Measurements from ENCODE around the gene PYROXD2. TPM values are rescaled to one million over a fixed set of nuclear protein-coding genes. Genes with fewer than 3 reads are reported as not detected.

The PYROXD2 gene
- total and polyA plus RNA-seq, 2 of the 13 experiments (the other 11 are each of a cell fraction or from before 2014, with no cell fraction given) = 2.0 to 6.2 TPM

GRCh38 chr10:98418665-98419468 is 3.9 kb upstream of the PYROXD2 start:
- FAIRE-seq = no peak

More at GRCh38 chr10:98418665-98419468, 3.9 kb upstream of the PYROXD2 start:
- WGBS (ENCODE audit: low lambda C conversion rate) = 94% methylated on average over 12 of the region's 18 CpGs
- no peak for TF ChIP-seq ZNF678 (CRISPR knock-in tag; IDR thresholded peaks at IDR 0.05)
- no peak for TF ChIP-seq CHD2 (IDR thresholded peaks at IDR 0.05; ENCODE audit: low read depth, low read length)
- TF ChIP-seq ZNF12 (CRISPR knock-in tag; IDR thresholded peaks at IDR 0.05) = no peak
- TF ChIP-seq PAX8 (CRISPR knock-in tag; IDR thresholded peaks at IDR 0.05; ENCODE audit: borderline replicate concordance) = no peak
- TF ChIP-seq ZNF431 (CRISPR knock-in tag; IDR thresholded peaks at IDR 0.05; ENCODE audit: borderline replicate concordance, low read depth) = no peak
- TF ChIP-seq HNRNPL (IDR thresholded peaks at IDR 0.05; ENCODE audit: low read depth, low read length) = no peak
- no peak for TF ChIP-seq THYN1 (CRISPR knock-in tag; IDR thresholded peaks at IDR 0.05; ENCODE audit: borderline replicate concordance, low read depth)
- no peak for TF ChIP-seq ZNF720 (CRISPR knock-in tag; IDR thresholded peaks at IDR 0.05)
- no peak for TF ChIP-seq ZBTB40 (IDR thresholded peaks at IDR 0.05)
- no peak for TF ChIP-seq ZBTB40 (CRISPR knock-in tag; IDR thresholded peaks at IDR 0.05)
- TF ChIP-seq ZNF788 (CRISPR knock-in tag; IDR thresholded peaks at IDR 0.05; ENCODE audit: borderline replicate concordance) = no peak
- TF ChIP-seq ZNF777 (CRISPR knock-in tag; IDR thresholded peaks at IDR 0.05) = no peak
- DNase-seq (ENCODE audit: low spot score) (no peak), ATAC-seq (no peak)
- H3K9me3 ChIP-seq (ENCODE audit: low read length) = no peaks in the 10 kb centered on the region
- CTCF ChIA-PET (ENCODE audit: low intra/inter-chr PET ratio, low total read pairs) = no interaction called here
- no peak overlapping the region for H3K4me2 ChIP-seq (ENCODE audit: low read depth, low read length)
- no TSS peak for BruUV-seq (replicated peaks)
- intact Hi-C loops (cut with micrococcal nuclease; ENCODE audit: unreplicated experiment) (no loop called here), in situ Hi-C loops (cut with HindIII; ENCODE audit: extremely low pct_ligation_motif_present, low pct_unique_long_range_greater_than_20kb) (no loop called here)
- H3K36me3 ChIP-seq (replicated peaks in 1 of 2; ENCODE audit: control insufficient read depth in 1 of 2, insufficient read depth in 2 of 2, low read length in 2 of 2) = peaks cover 3 to 8% of the 10 kb centered on the region in 2 experiments; a peak in 3 of 5 replicates
- no peak overlapping the region for H3K27ac ChIP-seq (ENCODE audit: extremely low read length, insufficient read depth, low read length)
- H3K27me3 ChIP-seq (ENCODE audit: control insufficient read depth in 1 of 2, insufficient read depth in 2 of 2, low read length in 2 of 2) = no peaks in the 10 kb centered on the region
- no peaks in the 10 kb centered on the region for H3K79me2 ChIP-seq (ENCODE audit: insufficient read depth, low read length)
- POLR2A ChIA-PET = no interaction called here
- peaks cover 20% of the 10 kb centered on the region for H3K4me1 ChIP-seq (ENCODE audit: insufficient read depth, low read length)
- H4K20me1 ChIP-seq (ENCODE audit: insufficient read depth, low read length) = no peaks in the 10 kb centered on the region
- no peak overlapping the region for H2AFZ ChIP-seq (ENCODE audit: low read length)
- no peak overlapping the region for H3K9ac ChIP-seq (ENCODE audit: insufficient read depth, low read depth, low read length)
- no peak overlapping the region for H3K4me3 ChIP-seq (replicated peaks in 1 of 3; ENCODE audit: insufficient read depth in 1 of 3, low read depth in 2 of 3, low read length in 3 of 3)
